GM12891 (cell line): ENCODE results near the gene UBN1.

ENCODE experiments used
- POLR2A ChIP-seq: IDR thresholded peaks from 2 replicates; pipeline ENCODE4 v1.6.1; 2011; ENCODE audit warnings: low read depth, low read length, control low read depth
- POLR2AphosphoS5 ChIP-seq: IDR thresholded peaks from 2 replicates; pipeline ENCODE4 v1.6.1; 2011; ENCODE audit warnings: low read depth, low read length, control low read depth
- TAF1 ChIP-seq: IDR thresholded peaks from 2 replicates; pipeline ENCODE4 v1.6.1; 2011; ENCODE audit warnings: low read depth, low read length, control low read depth

DNA sequence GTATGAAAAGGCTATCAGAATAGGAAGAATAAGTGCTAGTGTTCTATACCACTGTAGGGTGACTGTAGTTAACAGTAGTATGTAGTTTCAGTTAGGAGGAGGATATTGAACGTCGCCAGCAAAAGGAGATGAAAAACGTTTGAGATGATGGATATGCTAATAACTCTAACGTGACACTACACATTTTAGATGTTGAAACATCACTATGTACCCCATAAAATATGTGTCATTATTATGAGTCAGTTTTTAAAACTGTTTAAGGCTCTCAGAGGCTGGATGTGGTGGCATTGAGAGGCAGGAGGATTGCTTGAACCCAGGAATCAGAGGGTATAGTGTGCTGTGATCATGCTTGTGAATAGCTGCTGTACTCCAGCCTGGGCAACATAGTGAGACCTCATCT, 31.8 kb downstream of the UBN1 start:
- TF ChIP-seq POLR2AphosphoS5 (no peak), POLR2A (no peak), TAF1 (no peak)
